GM19452 (cell line): ENCODE data around the gene KIF3A.
A peak's percentile ranks its signal among the peaks of the same experiment; 100 is the strongest.

Experiments
- ATAC-seq: cut with Tn5 transposase; IDR thresholded peaks from one replicate; pipeline ENCODE4 v1.9.1; 2021; ENCODE audit not compliant: unreplicated experiment

The KIF3A gene

GRCh38 chr5:132663771-132664695, 73.3 kb downstream of the KIF3A start:
- peak; percentile 51 for ATAC-seq

GRCh38 chr5:132662925-132663770, 74.2 kb downstream of the KIF3A start:
- ATAC-seq = peak; percentile 56

- ATAC-seq = no peak
Measured at GRCh38 chr5:132662004-132662401, 75.3 kb downstream of the KIF3A start.

- ATAC-seq = no peak
Measured at GRCh38 chr5:132661231-132662003, 75.9 kb downstream of the KIF3A start.

- ATAC-seq = no peak
Measured at GRCh38 chr5:132659598-132660493, 77.5 kb downstream of the KIF3A start.

GRCh38 chr5:132658381-132659302, 78.7 kb downstream of the KIF3A start:
- no peak for ATAC-seq

- ATAC-seq = no peak
Measured at GRCh38 chr5:132657676-132658380, 79.5 kb downstream of the KIF3A start, which contains the start of gene IL13. Gene IL13, plus strand, starts transcription at chr5:132658173. Its CDS starts 14 bp downstream, at chr5:132658187.

GRCh38 chr5:132656774-132657355, 80.5 kb downstream of the KIF3A start:
- ATAC-seq = no peak

GRCh38 chr5:132655821-132656773, 81.2 kb downstream of the KIF3A start:
- no peak for ATAC-seq

GRCh38 chr5:132653716-132654115, 83.6 kb downstream of the KIF3A start:
- ATAC-seq = no peak

GRCh38 chr5:132651838-132652469, 85.4 kb downstream of the KIF3A start:
- ATAC-seq = no peak

GRCh38 chr5:132648355-132648754, 89.0 kb downstream of the KIF3A start:
- no peak for ATAC-seq

- ATAC-seq = no peak
Measured at GRCh38 chr5:132647473-132647872, 89.9 kb downstream of the KIF3A start.

- no peak for ATAC-seq
Measured at GRCh38 chr5:132646583-132647266, 90.6 kb downstream of the KIF3A start.

- ATAC-seq = no peak
Measured at GRCh38 chr5:132644177-132644576, 93.2 kb downstream of the KIF3A start.
